ENCODE results near the gene DUSP2.

Gene DUSP2

GRCh38 chr2:96116424-96116878 is 28.8 kb downstream of the DUSP2 start, which contains the start of gene ADRA2B:
TSS of gene ADRA2B (minus strand) at chr2:96116571. CDS start at chr2:96116149, 422 bp downstream.
- DNase-seq (ENCODE audit: low read depth in 2 of 2, low spot score in 1 of 2), result peak; percentile 47 to 69

DNA sequence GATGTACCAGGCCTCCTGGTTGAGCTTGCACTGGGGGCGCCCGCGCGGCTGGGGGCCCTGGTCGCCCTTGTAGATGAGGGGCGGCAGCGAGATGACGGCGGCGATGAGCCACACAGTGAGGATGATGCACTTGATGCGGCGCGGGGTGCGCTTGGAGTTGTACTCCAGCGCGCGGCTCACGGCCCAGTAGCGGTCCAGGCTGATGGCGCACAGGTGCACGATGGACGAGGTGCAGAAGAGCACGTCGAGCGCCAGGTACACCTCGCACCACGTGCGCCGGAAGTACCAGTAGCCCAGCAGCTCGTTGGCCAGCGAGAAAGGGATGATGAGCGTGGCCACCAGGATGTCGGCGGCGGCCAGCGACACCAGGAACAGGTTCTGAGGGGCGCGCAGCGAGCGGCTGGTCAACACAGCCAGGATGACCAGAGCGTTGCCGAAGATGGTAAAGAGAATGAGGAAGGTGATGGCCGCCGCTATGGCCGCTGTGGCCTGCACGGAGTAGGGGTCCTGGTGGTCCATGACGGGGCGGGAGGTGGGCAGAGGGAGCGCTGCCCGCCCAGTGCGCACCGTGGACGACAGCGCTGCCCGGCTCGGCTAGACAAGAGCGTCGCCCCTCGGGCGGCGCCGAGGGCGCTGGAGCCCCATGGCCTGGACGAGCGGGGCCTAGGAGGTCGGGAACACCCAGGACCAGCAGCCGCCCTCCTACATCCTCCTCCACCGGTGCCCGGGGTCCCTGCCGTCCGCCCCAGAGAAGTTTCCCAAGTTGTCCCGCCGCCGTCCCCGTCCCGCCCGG is 29.4 kb downstream of the DUSP2 start:
- DNase-seq (ENCODE audit: low read depth in 2 of 2, low spot score in 1 of 2), result no peak

GRCh38 chr2:96114903-96115581 is 30.2 kb downstream of the DUSP2 start:
- no peak for DNase-seq (ENCODE audit: low read depth in 2 of 2, low spot score in 1 of 2)

DNA sequence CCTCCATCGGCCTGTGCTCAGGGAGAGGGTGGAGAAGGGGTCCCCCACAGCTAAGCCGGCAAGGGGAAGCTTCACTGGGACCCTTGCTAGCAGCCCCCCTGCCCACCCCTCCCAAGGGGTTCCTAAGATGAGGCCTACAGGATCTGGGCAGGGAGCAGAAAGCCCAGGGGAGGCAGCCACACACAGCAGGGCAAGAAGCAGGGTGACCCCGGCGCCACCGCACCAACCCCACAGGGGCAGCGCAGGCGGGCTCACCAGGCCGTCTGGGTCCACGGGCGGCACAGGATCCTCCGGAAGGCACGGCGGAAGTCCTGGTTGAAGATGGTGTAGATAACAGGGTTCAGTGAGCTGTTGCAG is 30.7 kb downstream of the DUSP2 start:
- no peak for DNase-seq (ENCODE audit: low read depth in 2 of 2, low spot score in 1 of 2)

GRCh38 chr2:96113951-96114350 is 31.3 kb downstream of the DUSP2 start:
- DNase-seq (ENCODE audit: low read depth in 2 of 2, low spot score in 1 of 2), result no peak

GRCh38 chr2:96113367-96113677 is 31.9 kb downstream of the DUSP2 start:
- no peak for DNase-seq (ENCODE audit: low read depth in 2 of 2, low spot score in 1 of 2)

DNA sequence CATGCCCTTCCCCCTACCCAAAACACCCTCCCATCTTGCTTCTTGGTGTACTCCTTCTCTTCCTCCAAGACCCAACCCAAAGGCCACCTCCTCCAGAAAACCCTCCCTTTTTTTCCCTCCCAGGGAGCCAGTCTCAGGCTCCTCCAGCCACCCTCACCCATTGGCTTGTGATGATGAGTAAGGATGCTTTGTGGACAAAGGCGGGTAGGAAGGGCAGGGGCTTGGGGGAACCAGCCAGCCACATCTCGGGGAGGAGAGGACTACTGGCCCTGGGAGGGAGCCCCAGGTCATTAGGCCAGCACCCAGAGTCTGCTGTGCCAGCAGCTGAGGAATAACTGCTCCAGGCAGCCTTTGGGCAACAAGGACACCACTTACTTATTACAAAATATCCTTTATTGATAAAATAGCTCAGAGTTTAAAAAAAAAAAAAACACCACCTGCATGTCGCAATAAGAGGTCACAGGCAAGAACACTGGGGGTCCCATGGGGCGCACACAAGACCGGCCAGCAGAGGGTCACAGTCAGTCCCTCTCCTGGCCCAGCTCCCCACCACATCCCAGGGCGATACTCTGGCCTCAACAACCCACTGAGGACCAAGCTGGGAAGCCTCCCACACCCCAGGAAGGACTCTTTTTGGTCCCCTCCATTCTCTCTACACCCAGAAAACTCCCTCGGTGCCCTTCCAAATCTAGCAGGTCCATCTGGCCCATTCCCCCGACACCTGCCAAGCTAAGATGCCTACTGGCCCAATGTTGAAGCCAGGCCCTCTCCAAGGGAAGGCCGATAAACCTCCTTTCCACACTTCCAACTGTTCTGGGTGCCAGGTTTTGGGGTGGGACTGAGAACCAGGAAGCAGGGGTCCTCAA is 32.5 kb downstream of the DUSP2 start:
- no peak for DNase-seq (ENCODE audit: low read depth in 2 of 2, low spot score in 1 of 2)

GRCh38 chr2:96111823-96112500 is 33.3 kb downstream of the DUSP2 start:
- no peak for DNase-seq (ENCODE audit: low read depth in 2 of 2, low spot score in 1 of 2)

DNA sequence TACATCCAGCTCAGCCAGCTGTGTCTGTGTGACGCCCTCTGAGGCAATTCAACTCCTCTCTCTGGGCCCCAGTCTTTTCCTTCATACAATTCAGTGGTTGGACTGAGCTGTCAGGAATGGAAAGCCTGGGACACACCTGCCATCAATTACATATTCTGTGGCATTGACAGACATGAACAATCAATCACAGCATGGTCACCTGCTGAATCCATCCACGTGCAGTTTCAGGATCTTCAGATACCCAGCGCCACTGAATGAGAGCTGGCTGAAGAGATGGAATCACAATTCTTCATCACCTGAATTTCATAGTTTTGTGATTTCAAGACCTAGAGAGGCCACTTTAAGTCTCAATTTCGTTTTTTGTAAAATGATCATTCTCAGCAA is 34.0 kb downstream of the DUSP2 start:
- DNase-seq (ENCODE audit: low read depth in 2 of 2, low spot score in 1 of 2), result no peak

DNA sequence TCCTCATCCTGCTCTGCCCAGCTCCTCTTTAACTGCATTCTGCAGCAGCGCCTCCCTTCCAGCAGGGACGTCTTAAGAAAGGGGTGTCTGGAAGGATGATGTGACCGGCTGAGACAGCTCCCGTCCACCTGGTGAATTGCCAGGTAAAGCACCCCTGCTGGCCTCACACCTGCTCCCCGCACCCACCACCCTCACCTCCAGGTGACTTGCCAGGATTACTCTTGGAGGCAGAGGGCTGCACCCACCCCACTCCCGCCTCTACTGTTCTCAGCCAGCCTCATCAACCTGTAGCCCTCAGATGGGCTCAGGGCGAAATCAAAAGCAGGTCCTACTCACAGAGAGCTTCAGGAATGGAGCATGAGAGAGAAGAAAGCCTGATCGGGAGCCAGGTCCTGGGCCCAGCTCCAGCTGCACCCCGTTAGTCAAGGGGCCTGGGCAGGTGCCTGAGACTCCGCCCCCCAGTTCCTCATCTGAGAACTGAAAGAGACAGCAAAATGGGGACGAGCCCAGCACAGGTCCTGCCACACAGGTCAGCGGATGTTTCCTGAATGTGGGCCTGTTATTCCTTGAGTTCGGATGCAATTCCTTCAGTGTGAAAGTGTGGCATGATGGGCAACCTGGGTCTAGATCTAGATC is 34.5 kb downstream of the DUSP2 start:
- no peak for DNase-seq (ENCODE audit: low read depth in 2 of 2, low spot score in 1 of 2)

DNA sequence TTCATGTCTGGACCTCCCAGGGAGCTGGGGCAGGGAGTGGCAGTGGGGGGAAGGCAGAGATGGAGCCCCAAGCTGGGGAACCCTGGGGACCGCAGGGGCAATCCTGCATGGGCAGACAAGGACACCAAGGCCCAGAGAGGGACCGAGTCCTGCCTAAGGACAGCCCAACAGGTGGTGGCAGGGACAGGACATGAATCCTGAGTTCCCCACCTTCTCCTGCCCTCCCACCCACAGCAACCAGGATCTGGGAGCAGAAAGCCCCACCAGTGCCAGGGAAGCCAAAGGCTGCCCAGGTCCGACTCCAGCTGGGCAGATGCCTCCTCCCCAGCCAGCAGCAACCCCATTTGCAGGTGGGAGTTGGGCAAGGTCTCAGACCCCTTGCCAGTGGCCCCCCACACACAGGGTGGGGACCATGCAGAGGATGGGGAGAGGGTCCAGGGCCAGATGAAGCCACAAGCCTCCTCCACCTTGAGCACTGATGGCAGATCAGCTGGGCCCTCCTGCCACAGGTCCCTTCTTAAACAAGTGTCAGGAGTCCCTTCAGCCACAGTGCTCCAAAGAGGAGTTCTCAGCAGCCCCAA is 35.2 kb downstream of the DUSP2 start:
- no peak for DNase-seq (ENCODE audit: low read depth in 2 of 2, low spot score in 1 of 2)

GRCh38 chr2:96109361-96109680 is 35.9 kb downstream of the DUSP2 start:
- DNase-seq (ENCODE audit: low read depth in 2 of 2, low spot score in 1 of 2), result no peak

- no peak for DNase-seq (ENCODE audit: low read depth in 2 of 2, low spot score in 1 of 2)
Measured at GRCh38 chr2:96108541-96109360, 36.5 kb downstream of the DUSP2 start.

GRCh38 chr2:96108151-96108540 is 37.1 kb downstream of the DUSP2 start:
- no peak for DNase-seq (ENCODE audit: low read depth in 2 of 2, low spot score in 1 of 2)

DNA sequence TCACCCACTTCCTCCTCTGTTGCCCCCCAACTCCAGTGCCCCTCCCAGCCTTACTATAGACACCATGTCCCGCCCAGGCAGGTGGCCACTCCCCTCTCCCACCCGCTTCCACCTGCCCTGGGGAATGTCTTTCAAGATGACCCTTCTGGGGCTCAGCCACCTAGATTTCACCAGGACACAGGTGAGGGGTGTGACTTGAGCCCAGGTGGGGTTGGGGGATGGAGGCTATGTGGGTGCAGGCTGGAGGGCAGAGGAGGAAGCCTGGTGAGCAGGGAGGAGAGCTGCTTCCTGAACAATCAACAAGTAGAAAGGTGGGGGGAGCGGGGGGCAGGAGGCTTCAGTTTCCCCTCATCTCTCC is 37.6 kb downstream of the DUSP2 start:
- DNase-seq (ENCODE audit: low read depth in 2 of 2, low spot score in 1 of 2), result no peak

DNA sequence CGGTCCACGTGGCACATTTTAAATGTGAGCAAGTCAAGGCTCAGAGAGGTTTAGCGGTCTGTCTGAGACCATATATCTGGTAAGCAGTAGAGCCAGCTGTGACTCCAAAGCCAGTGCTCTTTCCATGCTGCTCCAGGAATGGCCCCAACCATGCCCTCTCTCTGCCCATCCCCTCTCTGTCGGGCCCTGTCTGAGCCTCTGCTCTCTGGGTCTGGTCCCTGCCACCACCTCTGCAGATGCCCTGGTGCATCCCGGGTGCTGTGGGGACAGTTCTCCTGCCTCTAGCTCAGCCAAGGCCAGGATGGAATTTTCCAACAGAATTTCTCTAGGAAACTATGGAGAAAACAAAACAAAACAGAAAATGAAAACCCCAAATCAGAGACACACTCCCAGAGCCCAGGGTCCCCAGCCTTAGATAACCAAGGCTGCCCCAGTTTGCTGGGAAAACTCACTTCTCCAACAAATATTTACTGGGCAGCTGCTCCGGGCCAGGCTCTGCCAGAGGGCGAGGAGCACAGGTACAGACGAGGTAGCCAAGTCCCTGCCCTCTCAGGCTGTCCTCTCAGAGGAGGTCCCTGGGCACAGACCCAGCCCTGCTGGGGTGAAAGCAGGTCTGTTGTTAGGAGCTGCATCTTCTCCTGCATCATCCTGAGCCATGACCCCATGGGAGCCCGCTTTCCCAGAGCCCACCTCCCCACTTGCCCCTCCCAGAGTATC is 38.1 kb downstream of the DUSP2 start:
- no peak for DNase-seq (ENCODE audit: low read depth in 2 of 2, low spot score in 1 of 2)

- no peak for DNase-seq (ENCODE audit: low read depth in 2 of 2, low spot score in 1 of 2)
Measured at GRCh38 chr2:96105994-96106715, 39.1 kb downstream of the DUSP2 start.

DNA sequence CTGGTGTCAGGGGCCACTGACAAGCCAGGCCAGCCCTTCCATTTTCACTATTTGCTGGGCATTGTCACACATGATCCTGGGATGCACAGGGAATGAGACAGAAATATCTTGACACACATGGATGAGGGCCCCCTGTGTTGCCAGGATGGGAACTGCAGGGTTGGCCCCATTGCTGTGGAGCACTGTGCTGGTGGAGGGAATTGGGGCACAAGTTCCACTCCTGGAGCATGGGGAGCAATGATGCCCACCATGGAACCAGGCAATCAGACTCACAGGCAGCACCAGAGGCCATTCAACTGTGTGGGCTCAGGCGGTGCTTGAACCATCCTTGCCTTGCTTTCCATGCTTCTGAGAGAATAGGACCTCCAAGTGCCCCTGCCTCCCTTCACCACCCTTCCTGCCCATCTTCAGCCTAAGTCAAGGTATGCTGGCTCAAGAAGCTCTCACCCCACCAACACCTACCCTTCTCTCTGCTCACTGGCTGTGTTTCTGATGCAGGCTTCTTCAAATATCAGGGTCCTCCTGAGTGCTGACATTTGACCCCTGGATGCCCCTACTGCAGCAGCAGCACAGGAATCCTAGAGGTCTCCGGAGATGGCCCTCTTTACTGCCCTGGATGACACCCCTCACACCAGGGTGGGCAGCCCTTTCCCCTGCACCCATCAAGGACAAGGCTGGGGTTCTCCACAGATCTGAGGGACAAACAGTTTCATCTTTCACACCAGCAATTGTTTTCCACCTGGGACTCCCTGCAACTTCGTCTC is 39.9 kb downstream of the DUSP2 start:
- DNase-seq (ENCODE audit: low read depth in 2 of 2, low spot score in 1 of 2), result no peak

All from stimulated activated CD8-positive, alpha-beta memory T cell treated with anti-CD3 and anti-CD28 coated beads, Interleukin-4, amount 100 ng/mL, for 4 hours (primary cell).